SK-N-SH (cell line): ENCODE measurements around the gene SAMD4A. TPM values are rescaled to one million over a fixed set of nuclear protein-coding genes. Genes with fewer than 3 reads are reported as not detected.

Experiments
- CTCF ChIA-PET: fragments of 300-600, 350-600 bp; formaldehyde crosslinking; extraction: SDS; loops from one replicate; lab custom pipeline; 2021; lab: Yijun Ruan, JAX
- POLR2A ChIA-PET: fragments of 350-600 bp; sonication (Branson Sonifier 250); formaldehyde crosslinking; extraction: SDS; loops from one replicate; lab custom pipeline; 2020; ENCODE audit warnings: antibody characterized with exemption, inconsistent platforms; lab: Yijun Ruan, JAX
- DNase-seq: peaks from one replicate; pipeline ENCODE4 v3.0.0; 2012
- H2AFZ ChIP-seq: fragments of 200-600 bp; sonication (generic); 2 replicates; pipeline ENCODE4 v1.8.1; 2016; ENCODE audit warnings: antibody characterized with exemption, mild to moderate bottlenecking, low read depth
- H3F3A ChIP-seq: fragments of 200-600 bp; sonication (generic); replicated peaks from 2 replicates; pipeline ENCODE3; 2016; ENCODE audit warnings: antibody characterized with exemption, mild to moderate bottlenecking; ENCODE audit not compliant: insufficient read depth
- H3K27ac ChIP-seq, 2 experiments: fragments of 200-500 bp in 1 of 2; fragments of 200-600 bp in 1 of 2; sonication (Bioruptor generic) in 1 of 2; sonication (generic), shearing (Covaris generic) in 1 of 2; 2 replicates each; pipeline versions ENCODE4 v1.5.1 to v1.6.1; 2014 to 2016; ENCODE audit warnings: low read depth in 2 of 2, inconsistent platforms in 1 of 2, low read length in 1 of 2, mild to moderate bottlenecking in 1 of 2, mixed read lengths in 1 of 2
- H3K27me3 ChIP-seq: fragments of 200-600 bp; sonication (generic), shearing (Covaris generic); 2 replicates; pipeline ENCODE4 v1.6.1; 2016; ENCODE audit warnings: mixed run types; ENCODE audit not compliant: insufficient read depth
- H3K36me3 ChIP-seq, 2 experiments: fragments of 200-500 bp in 1 of 2; fragments of 200-600 bp in 1 of 2; sonication (Bioruptor generic) in 1 of 2; sonication (generic) in 1 of 2; replicated peaks in 1 of 2; 2 replicates each; pipeline versions ENCODE3 to v1.5.1; 2014 to 2016; ENCODE audit warnings: low read length in 1 of 2, mild to moderate bottlenecking in 1 of 2; ENCODE audit not compliant: insufficient read depth in 2 of 2, control insufficient read depth in 1 of 2
- H3K4me1 ChIP-seq, 2 experiments: fragments of 200-500 bp in 1 of 2; fragments of 200-600 bp in 1 of 2; sonication (Bioruptor generic) in 1 of 2; sonication (generic), shearing (Covaris generic) in 1 of 2; 2 replicates each; pipeline versions ENCODE4 v1.5.1 to v1.6.1; 2014 to 2016; ENCODE audit warnings: low read depth in 1 of 2, low read length in 1 of 2, mixed run types in 1 of 2; ENCODE audit not compliant: insufficient read depth in 2 of 2, control insufficient read depth in 1 of 2
- H3K4me2 ChIP-seq: fragments of 200-600 bp; sonication (generic), shearing (Covaris generic); 2 replicates; pipeline ENCODE4 v1.6.1; 2017; ENCODE audit warnings: mixed run types
- H3K4me3 ChIP-seq, 2 experiments: fragments of 200-500 bp in 1 of 2; fragments of 200-600 bp in 1 of 2; sonication (Bioruptor generic) in 1 of 2; sonication (generic), shearing (Covaris generic) in 1 of 2; 2 replicates each; pipeline versions ENCODE4 v1.5.1 to v1.8.1; 2014 to 2016; ENCODE audit warnings: low read depth in 2 of 2, inconsistent platforms in 1 of 2, low read length in 1 of 2, mild to moderate bottlenecking in 1 of 2, mixed read lengths in 1 of 2, moderate library complexity in 1 of 2
- H3K79me2 ChIP-seq: fragments of 200-600 bp; sonication (generic); 2 replicates; pipeline ENCODE4 v1.8.1; 2017; ENCODE audit warnings: mild to moderate bottlenecking; ENCODE audit not compliant: insufficient read depth
- H3K9ac ChIP-seq: fragments of 200-600 bp; sonication (generic); 2 replicates; pipeline ENCODE4 v1.6.1; 2017; ENCODE audit warnings: mixed run types
- H3K9me2 ChIP-seq: fragments of 200-600 bp; sonication (generic); 2 replicates; pipeline ENCODE4 v1.6.1; 2017; ENCODE audit warnings: mixed run types
- H3K9me3 ChIP-seq: fragments of 200-600 bp; sonication (generic); 2 replicates; pipeline ENCODE4 v1.6.1; 2017; ENCODE audit warnings: mixed run types, mild to moderate bottlenecking, moderate library complexity
- H4K20me1 ChIP-seq: fragments of 200-600 bp; sonication (generic); 2 replicates; pipeline ENCODE4 v1.6.1; 2017; ENCODE audit warnings: mild to moderate bottlenecking, mixed run types; ENCODE audit not compliant: insufficient read depth
- ELF1 ChIP-seq: IDR thresholded peaks from 2 replicates; pipeline ENCODE4 v1.4.0; 2012
- EZH2phosphoT487 ChIP-seq: fragments of 200-600 bp; sonication (generic); IDR thresholded peaks from 2 replicates; pipeline ENCODE4 v1.6.1; 2017; ENCODE audit warnings: low read depth, mixed run types, mild to moderate bottlenecking, antibody characterized with exemption, moderate library complexity, borderline replicate concordance
- FOXJ3 ChIP-seq: sonication (generic); formaldehyde crosslinking; IDR thresholded peaks from 2 replicates; pipeline ENCODE4 v1.5.1; 2020; ENCODE audit warnings: mild to moderate bottlenecking, missing genetic modification reagents
- FOXM1 ChIP-seq: IDR thresholded peaks from 2 replicates; pipeline ENCODE4 v1.4.0; 2012; ENCODE audit warnings: low read depth, mild to moderate bottlenecking
- GABPA ChIP-seq: IDR thresholded peaks from 2 replicates; pipeline ENCODE4 v1.4.0; 2012; ENCODE audit warnings: low read depth, mild to moderate bottlenecking
- MEF2A ChIP-seq: IDR thresholded peaks from 2 replicates; pipeline ENCODE4 v1.4.0; 2012; ENCODE audit warnings: low read depth, borderline replicate concordance
- MXI1 ChIP-seq: IDR thresholded peaks from 2 replicates; pipeline ENCODE4 v1.6.1; 2012; ENCODE audit warnings: mild to moderate bottlenecking, low read depth, low read length, improper control_type of control experiment
- NFIC ChIP-seq: IDR thresholded peaks from 2 replicates; pipeline ENCODE4 v1.4.0; 2012; ENCODE audit warnings: borderline replicate concordance
- NRF1 ChIP-seq: IDR thresholded peaks from 2 replicates; pipeline ENCODE4 v1.6.1; 2012; ENCODE audit warnings: low read depth, mild to moderate bottlenecking, low read length
- POLR2AphosphoS5 ChIP-seq: IDR thresholded peaks from 2 replicates; pipeline ENCODE4 v1.6.1; 2012; ENCODE audit warnings: low read depth, low read length
- RCOR1 ChIP-seq: fragments of 150-350 bp; IDR thresholded peaks from 2 replicates; pipeline ENCODE4 v1.6.1; 2017; ENCODE audit warnings: antibody characterized with exemption, low read length
- RXRA ChIP-seq: IDR thresholded peaks from 2 replicates; pipeline ENCODE4 v1.4.0; 2012; ENCODE audit warnings: low read depth, mild to moderate bottlenecking, borderline replicate concordance
- SIN3A ChIP-seq: IDR thresholded peaks from 2 replicates; pipeline ENCODE4 v1.6.1; 2012; ENCODE audit warnings: low read depth, mild to moderate bottlenecking, low read length, moderate library complexity, borderline replicate concordance
- SMC3 ChIP-seq: IDR thresholded peaks from 2 replicates; pipeline ENCODE4 v1.6.1; 2012; ENCODE audit warnings: low read depth, low read length, improper control_type of control experiment
- TAF1 ChIP-seq: IDR thresholded peaks from 2 replicates; pipeline ENCODE4 v1.6.1; 2012; ENCODE audit warnings: low read depth, mild to moderate bottlenecking, low read length, moderate library complexity, borderline replicate concordance
- YY1 ChIP-seq: IDR thresholded peaks from 2 replicates; pipeline ENCODE4 v1.4.0; 2012; ENCODE audit warnings: low read depth, mild to moderate bottlenecking
- WGBS: methylation state at CpG from one replicate; pipeline ENCODE4 v1.1.6; 2017; ENCODE audit warnings: low lambda C conversion rate; 5-methylcytosine and 5-hydroxymethylcytosine counted together
- polyA plus RNA-seq, 3 experiments: library from polyadenylated mRNA; depleted of rRNA; stranded (reverse); fragments of >200 nt; gene quantifications; 2 replicates each; pipeline ENCODE4 v1.2.3, GENCODE V29; 2012
- TF ChIP-seq, protein P1 (sequence below): fragments of 200-600 bp; sonication (generic); IDR thresholded peaks from 2 replicates; pipeline ENCODE4 v1.6.1; 2017; ENCODE audit warnings: antibody characterized with exemption, mild to moderate bottlenecking, moderate library complexity
- TF ChIP-seq, protein P2 (sequence below): IDR thresholded peaks from 2 replicates; pipeline ENCODE4 v1.4.0; 2012; ENCODE audit warnings: low read depth, borderline replicate concordance
- TF ChIP-seq, protein P3 (sequence below): fragments of 150-350 bp; IDR thresholded peaks from 2 replicates; pipeline ENCODE4 v1.6.1; 2017; ENCODE audit warnings: antibody characterized with exemption, low read length, low read depth, borderline replicate concordance
- TF ChIP-seq, protein P4 (sequence below): IDR thresholded peaks from 2 replicates; pipeline ENCODE4 v1.4.0; 2012; ENCODE audit warnings: low read depth

The SAMD4A gene
- polyA plus RNA-seq, 1 of the 3 experiments (the other 2 are of a cell fraction): 5.0 TPM

DNA sequence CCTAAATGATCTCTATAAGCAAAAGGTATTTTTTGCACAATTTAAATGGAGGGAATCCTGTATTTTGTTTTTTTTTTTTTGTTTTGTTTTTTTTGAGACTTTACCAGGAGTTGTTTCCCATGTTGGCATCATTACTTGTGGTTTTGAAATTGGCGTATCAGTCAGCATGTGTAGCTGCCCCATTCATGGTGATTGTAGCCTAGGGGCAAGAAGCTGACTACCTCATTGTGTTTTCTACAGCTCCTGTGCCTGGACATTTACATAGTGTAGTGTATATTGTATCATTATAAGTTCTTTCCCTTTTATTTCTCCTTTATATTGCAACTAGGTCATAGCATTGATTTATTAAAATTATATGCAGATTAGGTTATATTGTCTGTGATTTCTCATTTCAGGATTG lies 24.5 kb downstream of the SAMD4A start:
- Histone ChIP-seq H3K4me2 (no peak overlapping the region), H3K4me3 (no peak overlapping the region), H2AFZ (no peak overlapping the region), H3K27ac (no peak overlapping the region)
- 100% methylated on average over 1 of the region's 1 CpG for WGBS
- ChIA-PET POLR2A (no interaction called here), CTCF (interaction anchor here (1.0 to 2.7 kb wide), 3 partner anchors 9 to 182 kb away, joined by 3 to 9 read pairs (median 4); no protein-coding TSS in a partner anchor)
- DNase-seq: no peak
- TF ChIP-seq RXRA (no peak), FOXM1 (no peak), NFIC (no peak), MEF2A (no peak), YY1 (no peak), GABPA (no peak), NRF1 (no peak), SIN3A (no peak), MXI1 (no peak), ELF1 (no peak), TAF1 (no peak), SMC3 (no peak), RCOR1 (no peak), EZH2phosphoT487 (no peak), FOXJ3 (CRISPR knock-in tag) (no peak), POLR2AphosphoS5 (no peak)
- TF ChIP-seq, protein P1, sequence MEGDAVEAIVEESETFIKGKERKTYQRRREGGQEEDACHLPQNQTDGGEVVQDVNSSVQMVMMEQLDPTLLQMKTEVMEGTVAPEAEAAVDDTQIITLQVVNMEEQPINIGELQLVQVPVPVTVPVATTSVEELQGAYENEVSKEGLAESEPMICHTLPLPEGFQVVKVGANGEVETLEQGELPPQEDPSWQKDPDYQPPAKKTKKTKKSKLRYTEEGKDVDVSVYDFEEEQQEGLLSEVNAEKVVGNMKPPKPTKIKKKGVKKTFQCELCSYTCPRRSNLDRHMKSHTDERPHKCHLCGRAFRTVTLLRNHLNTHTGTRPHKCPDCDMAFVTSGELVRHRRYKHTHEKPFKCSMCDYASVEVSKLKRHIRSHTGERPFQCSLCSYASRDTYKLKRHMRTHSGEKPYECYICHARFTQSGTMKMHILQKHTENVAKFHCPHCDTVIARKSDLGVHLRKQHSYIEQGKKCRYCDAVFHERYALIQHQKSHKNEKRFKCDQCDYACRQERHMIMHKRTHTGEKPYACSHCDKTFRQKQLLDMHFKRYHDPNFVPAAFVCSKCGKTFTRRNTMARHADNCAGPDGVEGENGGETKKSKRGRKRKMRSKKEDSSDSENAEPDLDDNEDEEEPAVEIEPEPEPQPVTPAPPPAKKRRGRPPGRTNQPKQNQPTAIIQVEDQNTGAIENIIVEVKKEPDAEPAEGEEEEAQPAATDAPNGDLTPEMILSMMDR: no peak
- TF ChIP-seq, protein P2, sequence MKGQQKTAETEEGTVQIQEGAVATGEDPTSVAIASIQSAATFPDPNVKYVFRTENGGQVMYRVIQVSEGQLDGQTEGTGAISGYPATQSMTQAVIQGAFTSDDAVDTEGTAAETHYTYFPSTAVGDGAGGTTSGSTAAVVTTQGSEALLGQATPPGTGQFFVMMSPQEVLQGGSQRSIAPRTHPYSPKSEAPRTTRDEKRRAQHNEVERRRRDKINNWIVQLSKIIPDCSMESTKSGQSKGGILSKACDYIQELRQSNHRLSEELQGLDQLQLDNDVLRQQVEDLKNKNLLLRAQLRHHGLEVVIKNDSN: no peak
- TF ChIP-seq, protein P3, sequence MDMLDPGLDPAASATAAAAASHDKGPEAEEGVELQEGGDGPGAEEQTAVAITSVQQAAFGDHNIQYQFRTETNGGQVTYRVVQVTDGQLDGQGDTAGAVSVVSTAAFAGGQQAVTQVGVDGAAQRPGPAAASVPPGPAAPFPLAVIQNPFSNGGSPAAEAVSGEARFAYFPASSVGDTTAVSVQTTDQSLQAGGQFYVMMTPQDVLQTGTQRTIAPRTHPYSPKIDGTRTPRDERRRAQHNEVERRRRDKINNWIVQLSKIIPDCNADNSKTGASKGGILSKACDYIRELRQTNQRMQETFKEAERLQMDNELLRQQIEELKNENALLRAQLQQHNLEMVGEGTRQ: no peak
- TF ChIP-seq, protein P4, sequence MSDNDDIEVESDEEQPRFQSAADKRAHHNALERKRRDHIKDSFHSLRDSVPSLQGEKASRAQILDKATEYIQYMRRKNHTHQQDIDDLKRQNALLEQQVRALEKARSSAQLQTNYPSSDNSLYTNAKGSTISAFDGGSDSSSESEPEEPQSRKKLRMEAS: no peak
- TF ChIP-seq, all 33 proteins: peak for 0
- no peaks in the 10 kb centered on the region for H3K27me3 ChIP-seq
- no peaks in the 10 kb centered on the region for H3K9me2 ChIP-seq
- peaks cover 0 to 1% of the 10 kb centered on the region in 2 experiments for H3K36me3 ChIP-seq
- H3K9ac ChIP-seq: no peak overlapping the region
- H4K20me1 ChIP-seq: peaks cover 50% of the 10 kb centered on the region
- H3F3A ChIP-seq: peaks cover 28% of the 10 kb centered on the region
- peaks cover 0 to 50% of the 10 kb centered on the region in 2 experiments; a peak in 2 of 4 replicates for H3K4me1 ChIP-seq
- H3K79me2 ChIP-seq: peaks cover 100% of the 10 kb centered on the region
- H3K9me3 ChIP-seq: peaks cover 4% of the 10 kb centered on the region
